Body of pancreas (tissue), 4 donors: ENCODE data around the gene HS1BP3.

Experiments used
- CTCF ChIP-seq, 7 experiments: fragments of 450-650 bp in 4 of 7; fragments of 200-600 bp in 3 of 7; sonication (generic) in 3 of 7; IDR thresholded peaks; one replicate each; pipeline ENCODE4 v1.5.1; 2016 to 2019; ENCODE audit warnings: antibody characterized with exemption in 7 of 7
- POLR2A ChIP-seq, 3 donors: fragments of 450-650 bp; IDR thresholded peaks; one replicate each; pipeline ENCODE4 v1.6.1; 2016; ENCODE audit warnings: antibody characterized with exemption in 3 of 3, mild to moderate bottlenecking in 2 of 3

- TF ChIP-seq CTCF (IDR thresholded peaks at IDR 0.05) (no peak), POLR2A (IDR thresholded peaks at IDR 0.05) (no peak)
Measured at GRCh38 chr2:20578266-20578894, 72.5 kb downstream of the HS1BP3 start.
